Measurements from ENCODE around the gene CFAP119. TPM values are rescaled to one million over a fixed set of nuclear protein-coding genes. Genes with fewer than 3 reads are reported as not detected.

The CFAP119 gene
- total and polyA plus RNA-seq, 10 of the 15 experiments (the other 5 are each of a cell fraction or from before 2014, with no cell fraction given): 2.2 to 9.4 (median 4.3) TPM

- ChIA-PET POLR2A (no interaction called here), SMC1A (ENCODE audit: uncharacterized antibody, unreplicated experiment) (interaction anchor here (1.0 kb wide), 1 partner anchor 14 kb away, joined by 3 read pairs; no protein-coding TSS in a partner anchor), CTCF (interaction anchor here (1.0 to 1.4 kb wide), 2 partner anchors 10 to 63 kb away, joined by 3 read pairs; no protein-coding TSS in a partner anchor), RAD21 (ENCODE audit: unreplicated experiment) (no interaction called here)
- no peaks in the 10 kb centered on the region for H3K9me3 ChIP-seq (replicated peaks; ENCODE audit: control insufficient read depth, insufficient read depth, low read length)
- intact Hi-C loops (cut with micrococcal nuclease; ENCODE audit: unreplicated experiment): no loop called here
- H3K27me3 ChIP-seq (replicated peaks in 1 of 2; ENCODE audit: control insufficient read depth in 2 of 2, insufficient read depth in 2 of 2, low read length in 1 of 2): no peaks in the 10 kb centered on the region
- H3K4me2 ChIP-seq (ENCODE audit: control insufficient read depth, insufficient read depth): no peak overlapping the region
- FAIRE-seq (no peak), DNase-seq (ENCODE audit: low read depth, low spot score) (no peak), ATAC-seq (no peak)
- no peak overlapping the region for H3K27ac ChIP-seq (ENCODE audit: control insufficient read depth, insufficient read depth)
- H3K79me2 ChIP-seq (ENCODE audit: control insufficient read depth, insufficient read depth, low read length): peaks cover 18% of the 10 kb centered on the region
- peaks cover 11 to 16% of the 10 kb centered on the region in 2 experiments; a peak in 3 of 4 replicates for H3K36me3 ChIP-seq (ENCODE audit: control insufficient read depth in 2 of 2, insufficient read depth in 2 of 2, low read length in 1 of 2)
- in situ Hi-C loops (cut with MboI): loop anchor here (25.0 kb wide), 1 partner anchor 1136 kb away; no protein-coding TSS in a partner anchor
- no peak overlapping the region for H3K4me3 ChIP-seq
- TF ChIP-seq ETV6 (conservative IDR thresholded peaks at IDR 0.05 in 1 of 2, IDR thresholded peaks at IDR 0.05 in 1 of 2; ENCODE audit: borderline replicate concordance in 1 of 2, low read depth in 1 of 2) (no peak), ZNF207 (IDR thresholded peaks at IDR 0.05; ENCODE audit: borderline replicate concordance) (no peak), SMC3 (IDR thresholded peaks at IDR 0.05; ENCODE audit: borderline replicate concordance, low read length) (no peak), NFYA (IDR thresholded peaks at IDR 0.05; ENCODE audit: borderline replicate concordance, low read depth, low read length) (no peak), SIX5 (IDR thresholded peaks at IDR 0.05; ENCODE audit: low read depth, low read length, severe bottlenecking) (no peak), E4F1 (IDR thresholded peaks at IDR 0.05; ENCODE audit: borderline replicate concordance, partially characterized antibody) (no peak), CHD4 (IDR thresholded peaks at IDR 0.05) (no peak), SREBF2 (IDR thresholded peaks at IDR 0.05; ENCODE audit: low read length) (no peak), IKZF2 (IDR thresholded peaks at IDR 0.05) (no peak), E2F4 (IDR thresholded peaks at IDR 0.05; ENCODE audit: low read depth, low read length) (no peak), E2F8 (IDR thresholded peaks at IDR 0.05; ENCODE audit: low read depth, partially characterized antibody) (no peak), TCF3 (IDR thresholded peaks at IDR 0.05; ENCODE audit: borderline replicate concordance, insufficient read depth, low read depth, low read length) (no peak), CBX5 (IDR thresholded peaks at IDR 0.05; ENCODE audit: low read depth) (no peak)
- no TSS peak for BruUV-seq (replicated peaks)
- WGBS (ENCODE audit: insufficient coverage, insufficient replicate concordance, low lambda C conversion rate, missing lambda C conversion rate): 92% methylated on average over 20 of the region's 20 CpGs
- H3K4me1 ChIP-seq (ENCODE audit: control insufficient read depth, insufficient read depth, low read length): peaks cover 9% of the 10 kb centered on the region
- no peak overlapping the region for H2AFZ ChIP-seq (ENCODE audit: control insufficient read depth, low read depth, low read length)
- no peak overlapping the region for H3K9ac ChIP-seq (ENCODE audit: control insufficient read depth, insufficient read depth, low read length)
- no peaks in the 10 kb centered on the region; the same call in 1 of the 2 replicates for H4K20me1 ChIP-seq (ENCODE audit: control insufficient read depth, insufficient read depth)
Observed at GRCh38 chr16:30750876-30751465, 10.9 kb downstream of the CFAP119 start.

Data from GM12878 (cell line).